Cardiac fibroblast (primary cell): ENCODE measurements around the gene KRT10.
A peak's percentile ranks its signal among the peaks of the same experiment; 100 is the strongest.
"Not testable (repeated sequence)": the region's sequence is repeated elsewhere in the genome, so short reads cannot be mapped to it uniquely, and the experiment has no call there.

Experiments
- DNase-seq, 2 donors: peaks; one replicate each; pipeline versions ENCODE4 v3.0.0 to v3.0.0-alpha.2; 2010; ENCODE audit warnings: low read depth in 2 of 2
- H3K4me3 ChIP-seq, 2 donors: replicated peaks in 1 of 2; 1 replicate in 1 of 2; 2 replicates in 1 of 2; pipeline ENCODE4 v1.5.1; 2011; ENCODE audit warnings: low read depth in 2 of 2, low read length in 2 of 2, mild to moderate bottlenecking in 2 of 2, moderate library complexity in 1 of 2
- TF ChIP-seq, protein P1 (sequence below): IDR thresholded peaks from one replicate; pipeline ENCODE4 v1.5.1; 2011; ENCODE audit warnings: low read depth, mild to moderate bottlenecking, low read length, inconsistent platforms

The KRT10 gene

DNA sequence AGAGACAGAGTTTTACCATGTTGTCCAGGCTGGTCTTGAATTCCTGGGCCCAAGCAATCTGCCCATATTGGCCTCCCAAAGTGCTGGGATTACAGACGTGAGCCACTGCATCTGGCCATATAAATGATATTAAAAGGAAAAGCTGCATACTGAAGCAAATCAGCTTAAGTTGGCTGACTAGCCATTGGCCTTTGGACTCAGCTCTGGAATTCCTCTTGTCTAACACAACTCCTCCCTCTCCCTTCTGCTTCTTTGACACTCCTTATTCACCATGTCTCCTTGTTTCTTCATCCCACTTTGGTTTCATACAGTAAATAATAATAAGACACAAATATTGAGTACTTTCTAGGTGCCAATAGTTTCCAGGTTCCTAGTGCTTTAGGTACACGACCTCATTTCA lies 37.1 kb upstream of the KRT10 start:
- no peak for DNase-seq
- TF ChIP-seq, protein P1, sequence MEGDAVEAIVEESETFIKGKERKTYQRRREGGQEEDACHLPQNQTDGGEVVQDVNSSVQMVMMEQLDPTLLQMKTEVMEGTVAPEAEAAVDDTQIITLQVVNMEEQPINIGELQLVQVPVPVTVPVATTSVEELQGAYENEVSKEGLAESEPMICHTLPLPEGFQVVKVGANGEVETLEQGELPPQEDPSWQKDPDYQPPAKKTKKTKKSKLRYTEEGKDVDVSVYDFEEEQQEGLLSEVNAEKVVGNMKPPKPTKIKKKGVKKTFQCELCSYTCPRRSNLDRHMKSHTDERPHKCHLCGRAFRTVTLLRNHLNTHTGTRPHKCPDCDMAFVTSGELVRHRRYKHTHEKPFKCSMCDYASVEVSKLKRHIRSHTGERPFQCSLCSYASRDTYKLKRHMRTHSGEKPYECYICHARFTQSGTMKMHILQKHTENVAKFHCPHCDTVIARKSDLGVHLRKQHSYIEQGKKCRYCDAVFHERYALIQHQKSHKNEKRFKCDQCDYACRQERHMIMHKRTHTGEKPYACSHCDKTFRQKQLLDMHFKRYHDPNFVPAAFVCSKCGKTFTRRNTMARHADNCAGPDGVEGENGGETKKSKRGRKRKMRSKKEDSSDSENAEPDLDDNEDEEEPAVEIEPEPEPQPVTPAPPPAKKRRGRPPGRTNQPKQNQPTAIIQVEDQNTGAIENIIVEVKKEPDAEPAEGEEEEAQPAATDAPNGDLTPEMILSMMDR: no peak
- no peak overlapping the region for H3K4me3 ChIP-seq

- not testable (repeated sequence) for H3K4me3 ChIP-seq, DNase-seq
Observed at GRCh38 chr17:40858667-40859066, 36.3 kb upstream of the KRT10 start.

- peak; percentile 22 to 38 for DNase-seq
- H3K4me3 ChIP-seq: no peak overlapping the region
Observed at GRCh38 chr17:40857535-40857934, 35.1 kb upstream of the KRT10 start.

GRCh38 chr17:40854175-40854814 lies 31.9 kb upstream of the KRT10 start:
- peak; percentile 81 to 89 for DNase-seq
- no peak overlapping the region for H3K4me3 ChIP-seq
- TF ChIP-seq, protein P1: no peak

More at GRCh38 chr17:40857535-40857934, 35.1 kb upstream of the KRT10 start:
- TF ChIP-seq, protein P1: no peak

GRCh38 chr17:40852364-40852763 lies 29.9 kb upstream of the KRT10 start:
- TF ChIP-seq, protein P1: no peak
- no peak for DNase-seq

GRCh38 chr17:40850293-40850972 lies 28.0 kb upstream of the KRT10 start:
- peak in 1 of 2 donors; percentile 30 for DNase-seq
- no peak overlapping the region for H3K4me3 ChIP-seq
- TF ChIP-seq, protein P1: no peak

More at GRCh38 chr17:40852364-40852763, 29.9 kb upstream of the KRT10 start:
- H3K4me3 ChIP-seq: no peak overlapping the region

DNA sequence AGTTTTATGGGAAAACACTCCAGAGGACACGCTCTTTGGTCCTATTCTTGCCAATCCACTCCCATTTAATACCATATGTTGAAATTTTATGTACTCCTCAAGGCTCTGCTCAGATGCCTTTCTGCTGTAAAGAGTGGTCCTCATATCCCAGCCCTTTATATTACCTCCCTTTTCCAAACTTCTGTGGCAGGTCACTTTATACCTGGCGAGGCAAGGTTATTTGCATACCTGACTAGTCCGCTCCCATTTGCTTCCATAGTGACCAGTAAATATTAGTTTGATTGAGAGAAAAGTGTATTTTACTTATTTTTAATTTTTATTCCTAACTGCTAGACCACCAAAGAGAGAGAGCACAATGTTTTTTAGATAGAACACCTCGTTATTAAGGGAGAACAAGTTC lies 27.3 kb upstream of the KRT10 start:
- no peak overlapping the region for H3K4me3 ChIP-seq
- TF ChIP-seq, protein P1: no peak
- no peak for DNase-seq
